HG02571 (cell line): Measurements from ENCODE around the gene TAOK2.

Experiments used
- ATAC-seq: cut with Tn5 transposase; IDR thresholded peaks from one replicate; pipeline ENCODE4 v1.9.1; 2021; ENCODE audit warnings: mild to moderate bottlenecking, moderate library complexity; ENCODE audit not compliant: unreplicated experiment

TAOK2 gene

GRCh38 chr16:29986931-29987330 is 13.3 kb downstream of the TAOK2 start:
- ATAC-seq, result no peak

DNA sequence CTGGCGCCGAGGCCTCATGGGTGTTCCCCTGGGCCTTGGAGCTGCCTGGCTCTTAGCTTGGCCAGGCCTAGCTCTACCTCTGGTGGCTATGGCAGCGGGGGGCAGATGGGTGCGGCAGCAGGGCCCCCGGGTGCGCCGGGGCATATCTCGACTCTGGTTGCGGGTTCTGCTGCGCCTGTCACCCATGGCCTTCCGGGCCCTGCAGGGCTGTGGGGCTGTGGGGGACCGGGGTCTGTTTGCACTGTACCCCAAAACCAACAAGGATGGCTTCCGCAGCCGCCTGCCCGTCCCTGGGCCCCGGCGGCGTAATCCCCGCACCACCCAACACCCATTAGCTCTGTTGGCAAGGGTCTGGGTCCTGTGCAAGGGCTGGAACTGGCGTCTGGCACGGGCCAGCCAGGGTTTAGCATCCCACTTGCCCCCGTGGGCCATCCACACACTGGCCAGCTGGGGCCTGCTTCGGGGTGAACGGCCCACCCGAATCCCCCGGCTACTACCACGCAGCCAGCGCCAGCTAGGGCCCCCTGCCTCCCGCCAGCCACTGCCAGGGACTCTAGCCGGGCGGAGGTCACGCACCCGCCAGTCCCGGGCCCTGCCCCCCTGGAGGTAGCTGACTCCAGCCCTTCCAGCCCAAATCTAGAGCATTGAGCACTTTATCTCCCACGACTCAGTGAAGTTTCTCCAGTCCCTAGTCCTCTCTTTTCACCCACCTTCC is 13.9 kb downstream of the TAOK2 start:
- ATAC-seq, result no peak

DNA sequence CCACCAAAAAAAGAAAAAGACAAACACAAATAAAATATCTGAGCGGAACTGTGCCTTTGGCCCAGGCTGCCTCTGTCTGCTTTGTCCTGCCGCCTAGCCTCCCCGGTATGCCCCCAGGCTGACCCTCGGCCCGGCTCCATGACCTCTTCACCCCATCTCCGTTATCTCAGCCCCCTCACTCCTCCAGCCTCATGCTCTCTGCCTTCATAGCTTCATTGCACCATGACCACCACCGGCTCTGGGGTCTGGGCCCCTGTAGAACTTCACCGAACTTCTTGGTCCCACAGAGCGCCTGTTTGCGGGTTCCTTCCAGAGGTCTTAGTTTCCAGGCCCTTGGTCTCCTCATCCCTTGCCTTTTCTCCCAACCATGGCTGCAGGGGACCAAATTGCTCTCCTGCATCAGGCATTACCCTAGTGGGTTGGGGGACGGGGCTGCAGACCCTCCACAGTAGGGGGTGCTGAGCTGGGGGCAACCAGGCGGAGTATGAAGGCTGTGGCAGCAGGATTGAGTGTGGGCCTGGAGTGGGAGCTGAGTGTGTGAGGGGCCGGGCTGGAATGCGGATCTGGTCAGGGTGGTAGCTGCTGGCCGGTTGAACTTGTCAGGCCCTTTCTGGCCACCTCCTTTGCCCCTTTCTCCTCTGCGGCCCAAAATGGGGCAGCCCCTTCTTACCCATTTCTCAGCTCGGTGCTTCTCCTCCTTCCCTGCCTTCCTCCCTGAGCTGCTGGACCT is 14.8 kb downstream of the TAOK2 start:
- no peak for ATAC-seq

DNA sequence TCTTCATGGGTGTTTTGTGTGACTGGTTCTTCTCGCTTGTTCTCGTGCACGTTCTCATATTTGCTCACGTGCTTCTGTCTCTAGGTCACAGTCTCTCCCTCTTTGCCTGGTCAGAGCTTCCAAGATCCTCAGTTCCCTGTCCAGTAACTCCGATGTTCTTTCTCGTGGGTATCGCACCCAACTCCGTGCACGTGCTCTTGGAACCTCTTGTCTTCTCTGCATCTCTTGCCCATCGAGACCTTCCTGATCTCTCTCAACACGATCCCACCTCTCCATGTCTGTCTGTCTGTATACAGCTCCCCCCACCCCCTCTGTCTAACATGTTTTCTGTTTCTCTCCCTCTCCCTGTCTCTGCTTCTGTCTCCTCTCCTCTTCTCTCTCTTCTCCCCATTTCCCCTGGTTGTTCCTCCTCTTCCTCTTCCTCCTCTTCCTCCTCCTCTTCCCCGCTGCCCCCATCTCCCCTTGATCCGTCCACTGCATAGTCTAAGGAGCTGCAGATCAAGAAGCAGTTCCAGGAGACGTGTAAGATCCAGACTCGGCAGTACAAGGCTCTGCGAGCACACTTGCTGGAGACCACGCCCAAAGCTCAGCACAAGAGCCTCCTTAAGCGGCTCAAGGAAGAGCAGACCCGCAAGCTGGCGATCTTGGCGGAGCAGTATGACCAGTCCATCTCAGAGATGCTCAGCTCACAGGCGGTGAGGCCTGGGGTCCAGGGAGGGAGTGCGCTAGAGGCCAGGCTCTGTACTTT is 15.6 kb downstream of the TAOK2 start:
- no peak for ATAC-seq

DNA sequence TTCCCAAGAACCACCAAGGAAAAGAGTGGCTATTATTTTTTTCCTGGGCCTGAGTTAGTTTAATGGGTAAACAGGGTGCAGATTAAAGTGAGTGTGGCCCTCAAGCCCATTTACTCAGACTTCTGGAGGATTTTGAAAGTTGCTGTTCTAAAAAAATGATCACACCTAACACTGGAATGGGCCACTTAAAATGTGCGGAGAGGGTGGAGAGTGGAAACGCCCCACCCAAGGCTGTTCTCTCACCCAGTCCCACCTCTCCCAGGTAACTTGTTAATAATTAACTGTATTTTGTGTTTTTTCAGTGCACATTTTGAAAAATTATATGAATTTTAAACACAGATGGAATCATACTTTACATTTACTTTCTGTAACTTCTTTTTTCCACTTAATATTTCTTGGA is 16.4 kb downstream of the TAOK2 start:
- no peak for ATAC-seq

DNA sequence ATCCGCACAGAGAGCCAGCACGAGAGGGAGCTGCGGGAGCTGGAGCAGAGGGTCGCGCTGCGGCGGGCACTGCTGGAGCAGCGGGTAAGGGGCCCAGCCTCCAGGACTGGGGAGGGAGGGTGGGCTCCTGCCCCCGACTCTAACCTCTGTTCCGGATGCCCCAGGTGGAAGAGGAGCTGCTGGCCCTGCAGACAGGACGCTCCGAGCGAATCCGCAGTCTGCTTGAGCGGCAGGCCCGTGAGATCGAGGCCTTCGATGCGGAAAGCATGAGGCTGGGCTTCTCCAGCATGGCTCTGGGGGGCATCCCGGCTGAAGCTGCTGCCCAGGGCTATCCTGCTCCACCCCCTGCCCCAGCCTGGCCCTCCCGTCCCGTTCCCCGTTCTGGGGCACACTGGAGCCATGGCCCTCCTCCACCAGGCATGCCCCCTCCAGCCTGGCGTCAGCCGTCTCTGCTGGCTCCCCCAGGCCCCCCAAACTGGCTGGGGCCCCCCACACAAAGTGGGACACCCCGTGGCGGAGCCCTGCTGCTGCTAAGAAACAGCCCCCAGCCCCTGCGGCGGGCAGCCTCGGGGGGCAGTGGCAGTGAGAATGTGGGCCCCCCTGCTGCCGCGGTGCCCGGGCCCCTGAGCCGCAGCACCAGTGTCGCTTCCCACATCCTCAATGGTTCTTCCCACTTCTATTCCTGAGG is 17.4 kb downstream of the TAOK2 start:
- ATAC-seq, result no peak

GRCh38 chr16:29991571-29991904 is 17.9 kb downstream of the TAOK2 start:
- ATAC-seq, result no peak

- ATAC-seq, result no peak
Observed at GRCh38 chr16:29992344-29992967, 18.8 kb downstream of the TAOK2 start.

DNA sequence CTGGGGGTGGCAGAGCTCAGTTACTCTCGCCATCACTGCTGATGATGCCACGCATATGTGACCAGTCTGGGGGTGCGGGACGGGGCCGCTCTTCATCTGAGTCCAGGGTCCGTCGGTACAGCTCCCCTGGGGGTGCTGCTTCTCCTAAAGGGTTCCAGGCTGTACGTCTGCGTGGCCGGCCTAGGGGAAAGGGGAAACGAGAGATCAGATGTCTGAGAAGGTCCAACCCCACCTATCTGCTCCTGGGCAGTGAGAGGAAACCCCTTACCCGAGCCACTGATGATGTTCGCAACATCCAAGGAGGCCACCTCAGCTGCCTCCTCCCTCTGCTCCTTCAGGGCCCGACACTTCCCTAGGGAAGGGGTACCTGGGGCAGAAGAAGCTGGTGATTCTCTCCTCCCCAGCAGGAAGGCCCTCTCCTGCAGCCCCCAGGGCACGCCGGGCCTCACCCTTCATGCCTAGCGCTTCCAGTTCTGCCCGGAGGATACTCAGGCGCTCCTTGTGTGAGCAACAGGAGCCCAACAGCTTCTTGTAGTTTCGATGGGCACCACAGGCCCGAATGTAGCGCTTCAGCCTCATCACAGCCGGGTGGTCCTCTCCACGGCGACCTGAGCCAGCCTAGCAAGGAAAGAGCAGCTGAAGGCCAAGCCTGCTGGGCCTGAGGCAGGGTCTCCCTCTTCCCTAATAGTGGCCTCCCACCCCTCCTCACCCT is 19.7 kb downstream of the TAOK2 start:
- ATAC-seq, result no peak

DNA sequence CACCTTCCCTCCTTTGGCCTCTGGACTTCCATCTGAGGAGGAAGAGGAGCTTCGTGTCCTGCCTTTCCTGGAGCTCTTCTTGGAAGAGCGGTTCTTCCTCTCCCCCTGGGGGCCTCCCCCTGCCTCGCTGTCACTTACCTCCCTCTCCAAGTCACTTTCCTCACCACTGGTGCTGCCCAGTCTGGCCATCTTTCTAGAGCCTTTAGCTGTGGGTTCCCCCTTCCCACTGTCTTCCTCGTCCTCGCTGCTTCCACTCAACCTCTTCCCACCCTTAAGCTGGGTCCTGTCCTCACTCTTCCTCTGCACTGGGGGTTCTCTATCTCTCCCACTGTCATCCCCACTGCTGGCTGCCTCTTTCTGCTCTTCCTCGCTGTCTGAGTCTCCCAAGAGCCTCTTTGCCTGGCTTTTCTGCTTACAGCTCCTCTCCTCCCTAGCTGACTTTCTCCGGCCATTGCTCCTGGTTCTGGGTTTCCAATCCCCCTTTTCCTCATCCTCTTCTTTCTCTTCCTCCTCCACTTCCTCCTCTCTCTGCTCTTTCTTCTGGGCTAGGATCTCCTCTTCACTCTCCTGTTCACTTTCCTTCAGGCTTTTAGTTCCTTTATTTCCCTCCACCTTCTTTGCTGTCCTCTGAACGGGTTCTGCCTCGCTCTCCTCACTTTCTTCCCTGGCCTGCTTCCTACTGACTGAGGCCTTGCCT is 20.4 kb downstream of the TAOK2 start:
- no peak for ATAC-seq

DNA sequence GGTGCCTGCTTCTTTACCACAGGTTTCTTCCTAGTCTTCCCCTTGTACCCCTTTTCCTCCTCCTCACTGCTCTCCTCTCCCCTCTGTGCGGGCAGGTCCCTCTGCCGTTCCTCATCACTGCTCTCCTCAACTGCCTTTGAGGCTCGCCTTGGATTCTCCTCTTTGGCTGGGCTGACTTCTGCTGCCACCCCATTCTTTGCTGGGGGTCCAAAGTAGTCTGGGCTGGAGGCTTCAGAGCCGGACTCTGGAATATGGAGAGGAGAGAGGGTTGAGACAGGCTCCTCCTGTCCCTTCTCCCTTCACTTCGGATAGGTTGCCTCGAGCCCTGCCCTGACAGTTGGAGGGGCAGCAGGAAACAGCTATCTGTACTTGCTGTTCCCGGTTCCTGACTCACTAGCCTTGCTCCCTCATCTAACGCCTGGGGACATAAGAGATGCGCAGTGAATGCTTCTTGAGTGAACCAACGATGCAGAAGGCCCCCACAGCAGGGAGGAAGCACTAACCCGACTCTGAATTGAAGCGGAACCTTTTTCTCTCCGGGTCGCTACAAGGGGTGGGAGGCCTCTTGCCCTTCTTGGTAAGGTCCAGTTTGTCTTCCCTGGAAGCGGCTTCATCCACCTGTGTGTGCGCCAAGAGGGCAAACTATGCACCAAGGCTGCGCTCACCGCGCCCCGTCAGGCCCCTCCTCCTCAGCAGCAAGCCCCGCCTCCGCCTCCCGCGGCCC is 21.1 kb downstream of the TAOK2 start:
- peak; percentile 17 for ATAC-seq

- ATAC-seq, result peak; percentile 47
Observed at GRCh38 chr16:29995324-29995910, 21.7 kb downstream of the TAOK2 start, which contains the start of gene HIRIP3. TSS of gene HIRIP3 (minus strand) at chr16:29995617. CDS start at chr16:29995605, 12 bp downstream.

DNA sequence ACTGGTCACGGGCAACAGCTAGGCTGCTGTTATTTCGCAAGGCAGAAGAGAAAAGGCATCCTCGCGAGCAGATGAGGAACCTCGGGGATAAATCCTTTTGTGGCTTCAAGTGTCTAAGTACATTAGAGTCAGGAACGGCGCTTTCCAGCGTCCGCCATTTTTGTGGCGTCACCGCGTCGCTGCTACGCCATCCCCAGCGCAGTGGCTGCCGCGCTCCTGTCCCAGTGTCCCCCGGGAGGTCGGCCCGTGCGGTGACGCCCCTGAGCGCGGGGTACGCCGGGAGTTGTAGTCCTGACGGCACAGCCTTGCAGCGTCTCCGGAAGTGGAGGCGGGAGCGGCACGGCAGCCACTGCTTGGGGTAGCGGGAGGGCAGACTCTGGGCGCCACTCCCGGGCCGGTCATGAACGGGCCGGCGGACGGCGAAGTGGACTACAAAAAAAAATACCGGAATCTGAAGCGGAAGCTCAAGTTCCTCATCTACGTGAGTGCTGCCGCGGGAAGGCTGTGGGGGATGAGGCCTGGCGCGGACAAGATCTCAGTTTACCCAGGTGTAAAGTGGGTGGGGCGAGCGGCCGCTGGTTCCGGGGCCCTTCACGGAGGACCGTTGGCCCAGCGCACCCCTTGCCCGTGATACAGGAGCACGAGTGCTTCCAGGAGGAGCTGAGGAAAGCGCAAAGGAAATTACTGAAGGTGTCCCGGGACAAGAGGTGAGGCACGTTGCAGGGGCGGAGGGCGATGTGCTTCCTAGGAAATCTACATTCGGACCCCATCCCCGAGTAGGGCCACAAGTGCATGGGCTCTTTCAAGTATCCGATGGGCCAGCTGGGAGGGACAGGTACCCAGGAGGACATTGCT is 22.5 kb downstream of the TAOK2 start, which contains the start of gene INO80E:
TSS of gene INO80E (plus strand) at position 331 of the 855 bp plus-strand sequence. CDS start at position 401, 70 bp downstream.
- peak; percentile 85 for ATAC-seq

GRCh38 chr16:29996766-29997250 is 23.1 kb downstream of the TAOK2 start:
- ATAC-seq, result no peak

DNA sequence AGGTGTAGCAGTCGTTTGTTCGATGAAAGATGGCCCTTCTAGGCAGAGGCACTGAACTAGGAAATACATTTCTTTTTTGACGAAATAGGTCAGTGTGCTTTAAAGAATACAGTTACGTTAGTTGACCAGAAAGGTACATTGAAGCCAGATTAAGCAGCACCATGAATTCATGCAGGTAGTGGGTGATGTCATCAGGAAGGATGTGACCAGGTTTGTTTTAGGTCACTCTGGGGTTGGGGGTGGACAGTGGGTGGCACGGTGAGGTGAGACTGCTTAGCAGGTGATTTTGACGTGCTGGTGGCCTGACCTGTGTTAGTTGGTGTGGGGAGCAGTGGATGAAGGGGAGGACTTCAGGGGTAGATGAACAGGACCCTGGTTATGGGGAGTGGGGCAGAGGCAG is 25.9 kb downstream of the TAOK2 start:
- ATAC-seq, result no peak

GRCh38 chr16:30000735-30001631 is 27.3 kb downstream of the TAOK2 start:
- no peak for ATAC-seq
